ENCODE measurements around the gene RALGPS2.

- no peak for TF ChIP-seq POLR2AphosphoS5 (IDR thresholded peaks at IDR 0.05; ENCODE audit: low read depth)
- TF ChIP-seq EZH2phosphoT487 (IDR thresholded peaks at IDR 0.05; ENCODE audit: unreplicated experiment), result no peak
- TF ChIP-seq, protein P1, sequence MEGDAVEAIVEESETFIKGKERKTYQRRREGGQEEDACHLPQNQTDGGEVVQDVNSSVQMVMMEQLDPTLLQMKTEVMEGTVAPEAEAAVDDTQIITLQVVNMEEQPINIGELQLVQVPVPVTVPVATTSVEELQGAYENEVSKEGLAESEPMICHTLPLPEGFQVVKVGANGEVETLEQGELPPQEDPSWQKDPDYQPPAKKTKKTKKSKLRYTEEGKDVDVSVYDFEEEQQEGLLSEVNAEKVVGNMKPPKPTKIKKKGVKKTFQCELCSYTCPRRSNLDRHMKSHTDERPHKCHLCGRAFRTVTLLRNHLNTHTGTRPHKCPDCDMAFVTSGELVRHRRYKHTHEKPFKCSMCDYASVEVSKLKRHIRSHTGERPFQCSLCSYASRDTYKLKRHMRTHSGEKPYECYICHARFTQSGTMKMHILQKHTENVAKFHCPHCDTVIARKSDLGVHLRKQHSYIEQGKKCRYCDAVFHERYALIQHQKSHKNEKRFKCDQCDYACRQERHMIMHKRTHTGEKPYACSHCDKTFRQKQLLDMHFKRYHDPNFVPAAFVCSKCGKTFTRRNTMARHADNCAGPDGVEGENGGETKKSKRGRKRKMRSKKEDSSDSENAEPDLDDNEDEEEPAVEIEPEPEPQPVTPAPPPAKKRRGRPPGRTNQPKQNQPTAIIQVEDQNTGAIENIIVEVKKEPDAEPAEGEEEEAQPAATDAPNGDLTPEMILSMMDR (conservative IDR thresholded peaks at IDR 0.05; ENCODE audit: low read depth in 2 of 2), result no peak
- TF ChIP-seq EZH2 (IDR thresholded peaks at IDR 0.05; ENCODE audit: low read depth, unreplicated experiment), result no peak
- no peak for TF ChIP-seq REST (IDR thresholded peaks at IDR 0.05; ENCODE audit: unreplicated experiment)
- no peak for TF ChIP-seq NANOG (IDR thresholded peaks at IDR 0.05; ENCODE audit: borderline replicate concordance)
- TF ChIP-seq ZNF331 (CRISPR knock-in tag; IDR thresholded peaks at IDR 0.05; ENCODE audit: low read depth), result no peak
These were observed 73.3 kb downstream of the RALGPS2 start for GRCh38 chr1:178798232-178798861.

Measured in GM23338 (cell line).